Measurements from ENCODE around the gene TGM1. TPM values are rescaled to one million over a fixed set of nuclear protein-coding genes. Genes with fewer than 3 reads are reported as not detected.
A peak's percentile ranks its signal among the peaks of the same experiment; 100 is the strongest.

Gene TGM1
- total and polyA plus RNA-seq, 4 donors = 0.28 to 1.5 (median 0.76) TPM

DNA sequence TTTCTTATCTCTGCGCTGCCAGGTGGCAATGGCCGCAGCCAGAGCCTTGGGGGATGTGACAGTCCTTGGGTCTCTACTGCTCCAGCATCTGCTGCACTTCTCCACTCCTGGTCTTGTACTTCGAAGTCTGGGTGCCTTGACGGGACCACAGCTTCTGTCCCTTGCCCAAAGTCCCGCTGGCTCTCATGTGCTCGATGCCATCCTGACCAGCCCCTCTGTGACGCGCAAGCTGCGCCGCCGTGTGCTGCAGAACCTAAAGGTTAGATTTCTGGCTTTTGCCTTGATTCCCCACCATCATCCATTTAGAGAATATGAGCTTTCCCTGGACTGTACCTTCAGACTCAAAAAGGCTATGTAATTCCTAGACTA lies 41.0 kb upstream of the TGM1 start:
- H3K36me3 ChIP-seq (ENCODE audit: control insufficient read depth in 4 of 4, insufficient read depth in 3 of 4, low read depth in 1 of 4, low read length in 3 of 4) = peaks cover 9 to 48% (median 33%) of the 10 kb centered on the region in 4 donors
- TF ChIP-seq RXRA (IDR thresholded peaks at IDR 0.05) (no peak), TAF1 (conservative IDR thresholded peaks at IDR 0.05) (no peak), FOXA2 (IDR thresholded peaks at IDR 0.05) (no peak)
- no peaks in the 10 kb centered on the region for H3K27me3 ChIP-seq (ENCODE audit: control insufficient read depth in 4 of 4, insufficient read depth in 4 of 4, low read length in 3 of 4)
- H3K27ac ChIP-seq (ENCODE audit: low read depth in 1 of 2, low read length in 2 of 2) = peak overlapping the region; percentile 55 to 79
- WGBS = 97% methylated on average over 11 of the region's 11 CpGs
- H3K9ac ChIP-seq (ENCODE audit: low read depth in 1 of 2, low read length in 2 of 2) = no peak overlapping the region
- peaks cover 14 to 81% (median 73%) of the 10 kb centered on the region in 4 donors for H3K4me1 ChIP-seq (ENCODE audit: control insufficient read depth in 4 of 4, insufficient read depth in 4 of 4, low read length in 3 of 4)
- H3K9me3 ChIP-seq (ENCODE audit: control insufficient read depth in 4 of 4, low read length in 3 of 4) = no peaks in the 10 kb centered on the region
- no peak overlapping the region for H3K4me3 ChIP-seq (ENCODE audit: low read depth in 1 of 3, low read length in 3 of 3)
- DNase-seq (ENCODE audit: low spot score) = no peak

DNA sequence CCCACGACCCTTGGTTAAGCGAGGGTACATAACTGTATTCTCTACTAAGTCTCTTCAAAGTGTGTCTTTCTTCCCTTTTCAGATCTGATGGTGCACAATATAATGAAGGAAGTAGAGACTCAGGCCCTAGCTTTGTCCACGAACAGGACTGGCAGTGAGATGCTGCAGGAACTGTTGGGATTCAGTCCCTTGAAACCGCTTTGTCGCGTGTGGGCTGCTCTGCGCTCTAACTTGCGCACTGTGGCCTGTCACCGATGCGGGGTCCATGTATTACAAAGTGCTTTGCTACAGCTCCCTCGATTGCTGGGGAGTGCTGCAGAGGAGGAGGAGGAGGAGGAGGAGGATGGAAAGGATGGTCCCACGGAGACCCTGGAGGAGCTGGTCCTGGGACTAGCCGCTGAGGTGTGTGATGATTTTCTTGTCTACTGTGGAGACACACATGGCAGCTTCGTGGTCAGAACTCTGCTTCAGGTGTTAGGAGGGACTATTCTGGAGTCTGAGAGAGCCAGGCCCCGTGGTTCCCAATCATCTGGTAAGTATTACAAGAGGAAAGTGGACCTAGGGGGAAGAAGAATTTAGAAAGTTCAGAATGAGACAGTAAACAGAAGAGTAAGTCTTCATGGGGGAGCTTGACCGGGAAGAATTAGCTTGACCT lies 37.5 kb upstream of the TGM1 start:
- H3K27ac ChIP-seq (ENCODE audit: low read depth in 1 of 2, low read length in 2 of 2) = peak overlapping the region; percentile 90 to 94
- 25% methylated on average over 16 of the region's 16 CpGs for WGBS
- H3K9ac ChIP-seq (ENCODE audit: low read depth in 1 of 2, low read length in 2 of 2) = peak overlapping the region; percentile 71 to 80
- no peaks in the 10 kb centered on the region for H3K27me3 ChIP-seq (ENCODE audit: control insufficient read depth in 4 of 4, insufficient read depth in 4 of 4, low read length in 3 of 4)
- no peak for DNase-seq (ENCODE audit: low spot score)
- H3K4me3 ChIP-seq (ENCODE audit: low read depth in 1 of 3, low read length in 3 of 3) = peak overlapping the region; percentile 72 to 86 (median 83)
- H3K4me1 ChIP-seq (ENCODE audit: control insufficient read depth in 4 of 4, insufficient read depth in 4 of 4, low read length in 3 of 4) = peaks cover 12 to 89% (median 77%) of the 10 kb centered on the region in 4 donors
- H3K36me3 ChIP-seq (ENCODE audit: control insufficient read depth in 4 of 4, insufficient read depth in 3 of 4, low read depth in 1 of 4, low read length in 3 of 4) = peaks cover 9 to 46% (median 33%) of the 10 kb centered on the region in 4 donors
- no peaks in the 10 kb centered on the region for H3K9me3 ChIP-seq (ENCODE audit: control insufficient read depth in 4 of 4, low read length in 3 of 4)
- TF ChIP-seq, protein P1, sequence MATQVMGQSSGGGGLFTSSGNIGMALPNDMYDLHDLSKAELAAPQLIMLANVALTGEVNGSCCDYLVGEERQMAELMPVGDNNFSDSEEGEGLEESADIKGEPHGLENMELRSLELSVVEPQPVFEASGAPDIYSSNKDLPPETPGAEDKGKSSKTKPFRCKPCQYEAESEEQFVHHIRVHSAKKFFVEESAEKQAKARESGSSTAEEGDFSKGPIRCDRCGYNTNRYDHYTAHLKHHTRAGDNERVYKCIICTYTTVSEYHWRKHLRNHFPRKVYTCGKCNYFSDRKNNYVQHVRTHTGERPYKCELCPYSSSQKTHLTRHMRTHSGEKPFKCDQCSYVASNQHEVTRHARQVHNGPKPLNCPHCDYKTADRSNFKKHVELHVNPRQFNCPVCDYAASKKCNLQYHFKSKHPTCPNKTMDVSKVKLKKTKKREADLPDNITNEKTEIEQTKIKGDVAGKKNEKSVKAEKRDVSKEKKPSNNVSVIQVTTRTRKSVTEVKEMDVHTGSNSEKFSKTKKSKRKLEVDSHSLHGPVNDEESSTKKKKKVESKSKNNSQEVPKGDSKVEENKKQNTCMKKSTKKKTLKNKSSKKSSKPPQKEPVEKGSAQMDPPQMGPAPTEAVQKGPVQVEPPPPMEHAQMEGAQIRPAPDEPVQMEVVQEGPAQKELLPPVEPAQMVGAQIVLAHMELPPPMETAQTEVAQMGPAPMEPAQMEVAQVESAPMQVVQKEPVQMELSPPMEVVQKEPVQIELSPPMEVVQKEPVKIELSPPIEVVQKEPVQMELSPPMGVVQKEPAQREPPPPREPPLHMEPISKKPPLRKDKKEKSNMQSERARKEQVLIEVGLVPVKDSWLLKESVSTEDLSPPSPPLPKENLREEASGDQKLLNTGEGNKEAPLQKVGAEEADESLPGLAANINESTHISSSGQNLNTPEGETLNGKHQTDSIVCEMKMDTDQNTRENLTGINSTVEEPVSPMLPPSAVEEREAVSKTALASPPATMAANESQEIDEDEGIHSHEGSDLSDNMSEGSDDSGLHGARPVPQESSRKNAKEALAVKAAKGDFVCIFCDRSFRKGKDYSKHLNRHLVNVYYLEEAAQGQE (IDR thresholded peaks at IDR 0.05) = no peak
- TF ChIP-seq FOXA2 (IDR thresholded peaks at IDR 0.05) (no peak), HNF4G (IDR thresholded peaks at IDR 0.05) (no peak), HNF4A (conservative IDR thresholded peaks at IDR 0.05) (no peak), RXRA (IDR thresholded peaks at IDR 0.05) (no peak), GABPA (IDR thresholded peaks at IDR 0.05 in 1 of 2, conservative IDR thresholded peaks at IDR 0.05 in 1 of 2) (no peak), FOXA1 (IDR thresholded peaks at IDR 0.05) (no peak), NR2F2 (IDR thresholded peaks at IDR 0.05) (no peak), EGR1 (IDR thresholded peaks at IDR 0.05; ENCODE audit: low read depth in 2 of 2) (no peak), RAD21 (IDR thresholded peaks at IDR 0.05) (no peak), SP1 (IDR thresholded peaks at IDR 0.05) (no peak), YY1 (IDR thresholded peaks at IDR 0.05) (no peak), JUND (IDR thresholded peaks at IDR 0.05) (no peak), TAF1 (conservative IDR thresholded peaks at IDR 0.05) (no peak)
- TF ChIP-seq, protein P2, sequence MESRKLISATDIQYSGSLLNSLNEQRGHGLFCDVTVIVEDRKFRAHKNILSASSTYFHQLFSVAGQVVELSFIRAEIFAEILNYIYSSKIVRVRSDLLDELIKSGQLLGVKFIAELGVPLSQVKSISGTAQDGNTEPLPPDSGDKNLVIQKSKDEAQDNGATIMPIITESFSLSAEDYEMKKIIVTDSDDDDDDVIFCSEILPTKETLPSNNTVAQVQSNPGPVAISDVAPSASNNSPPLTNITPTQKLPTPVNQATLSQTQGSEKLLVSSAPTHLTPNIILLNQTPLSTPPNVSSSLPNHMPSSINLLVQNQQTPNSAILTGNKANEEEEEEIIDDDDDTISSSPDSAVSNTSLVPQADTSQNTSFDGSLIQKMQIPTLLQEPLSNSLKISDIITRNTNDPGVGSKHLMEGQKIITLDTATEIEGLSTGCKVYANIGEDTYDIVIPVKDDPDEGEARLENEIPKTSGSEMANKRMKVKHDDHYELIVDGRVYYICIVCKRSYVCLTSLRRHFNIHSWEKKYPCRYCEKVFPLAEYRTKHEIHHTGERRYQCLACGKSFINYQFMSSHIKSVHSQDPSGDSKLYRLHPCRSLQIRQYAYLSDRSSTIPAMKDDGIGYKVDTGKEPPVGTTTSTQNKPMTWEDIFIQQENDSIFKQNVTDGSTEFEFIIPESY (IDR thresholded peaks at IDR 0.05) = no peak
- TF ChIP-seq, protein P3, sequence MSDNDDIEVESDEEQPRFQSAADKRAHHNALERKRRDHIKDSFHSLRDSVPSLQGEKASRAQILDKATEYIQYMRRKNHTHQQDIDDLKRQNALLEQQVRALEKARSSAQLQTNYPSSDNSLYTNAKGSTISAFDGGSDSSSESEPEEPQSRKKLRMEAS (IDR thresholded peaks at IDR 0.05) = no peak
- TF ChIP-seq, protein P4, sequence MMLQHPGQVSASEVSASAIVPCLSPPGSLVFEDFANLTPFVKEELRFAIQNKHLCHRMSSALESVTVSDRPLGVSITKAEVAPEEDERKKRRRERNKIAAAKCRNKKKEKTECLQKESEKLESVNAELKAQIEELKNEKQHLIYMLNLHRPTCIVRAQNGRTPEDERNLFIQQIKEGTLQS (IDR thresholded peaks at IDR 0.05) = no peak
- TF ChIP-seq, protein P5, sequence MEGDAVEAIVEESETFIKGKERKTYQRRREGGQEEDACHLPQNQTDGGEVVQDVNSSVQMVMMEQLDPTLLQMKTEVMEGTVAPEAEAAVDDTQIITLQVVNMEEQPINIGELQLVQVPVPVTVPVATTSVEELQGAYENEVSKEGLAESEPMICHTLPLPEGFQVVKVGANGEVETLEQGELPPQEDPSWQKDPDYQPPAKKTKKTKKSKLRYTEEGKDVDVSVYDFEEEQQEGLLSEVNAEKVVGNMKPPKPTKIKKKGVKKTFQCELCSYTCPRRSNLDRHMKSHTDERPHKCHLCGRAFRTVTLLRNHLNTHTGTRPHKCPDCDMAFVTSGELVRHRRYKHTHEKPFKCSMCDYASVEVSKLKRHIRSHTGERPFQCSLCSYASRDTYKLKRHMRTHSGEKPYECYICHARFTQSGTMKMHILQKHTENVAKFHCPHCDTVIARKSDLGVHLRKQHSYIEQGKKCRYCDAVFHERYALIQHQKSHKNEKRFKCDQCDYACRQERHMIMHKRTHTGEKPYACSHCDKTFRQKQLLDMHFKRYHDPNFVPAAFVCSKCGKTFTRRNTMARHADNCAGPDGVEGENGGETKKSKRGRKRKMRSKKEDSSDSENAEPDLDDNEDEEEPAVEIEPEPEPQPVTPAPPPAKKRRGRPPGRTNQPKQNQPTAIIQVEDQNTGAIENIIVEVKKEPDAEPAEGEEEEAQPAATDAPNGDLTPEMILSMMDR (IDR thresholded peaks at IDR 0.05; ENCODE audit: low read depth, low read length, missing input control) = no peak

All from liver (tissue), 9 donors.